Hypothalamus (tissue), 51 donors: Measurements from ENCODE around the gene NANOS3.
A peak's percentile ranks its signal among the peaks of the same experiment; 100 is the strongest.
"Not testable (repeated sequence)": the region's sequence is repeated elsewhere in the genome, so short reads cannot be mapped to it uniquely, and the experiment has no call there.

Experiments
- DNase-seq, 51 donors: peaks; one replicate each; lab custom pipeline; 2025; lab: John Stamatoyannopoulos, UW

NANOS3 gene

DNA sequence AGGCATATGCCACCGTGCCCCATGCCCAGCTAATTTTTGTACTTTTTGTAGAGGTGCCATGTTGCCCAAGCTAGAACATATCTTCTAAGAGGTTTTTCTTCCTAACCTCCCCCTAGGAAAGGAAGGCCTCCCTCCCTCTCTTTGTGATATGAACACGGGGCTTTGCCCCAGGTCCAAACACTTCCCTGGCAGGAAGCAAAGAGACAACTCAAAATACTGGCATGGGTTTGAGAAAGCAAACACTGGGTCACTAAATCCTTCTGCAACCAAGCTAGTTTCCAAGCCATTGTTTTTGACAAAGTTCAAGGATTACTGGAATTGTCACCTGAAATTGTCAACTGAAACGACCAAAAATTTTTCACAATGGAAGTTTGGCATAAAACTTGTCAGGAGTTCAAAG, 37.8 kb downstream of the NANOS3 start:
- DNase-seq: no peak

GRCh38 chr19:13917888-13918406, 41.0 kb downstream of the NANOS3 start:
- no peak for DNase-seq

- no peak for DNase-seq
Observed at GRCh38 chr19:13918726-13919411, 41.9 kb downstream of the NANOS3 start.

DNA sequence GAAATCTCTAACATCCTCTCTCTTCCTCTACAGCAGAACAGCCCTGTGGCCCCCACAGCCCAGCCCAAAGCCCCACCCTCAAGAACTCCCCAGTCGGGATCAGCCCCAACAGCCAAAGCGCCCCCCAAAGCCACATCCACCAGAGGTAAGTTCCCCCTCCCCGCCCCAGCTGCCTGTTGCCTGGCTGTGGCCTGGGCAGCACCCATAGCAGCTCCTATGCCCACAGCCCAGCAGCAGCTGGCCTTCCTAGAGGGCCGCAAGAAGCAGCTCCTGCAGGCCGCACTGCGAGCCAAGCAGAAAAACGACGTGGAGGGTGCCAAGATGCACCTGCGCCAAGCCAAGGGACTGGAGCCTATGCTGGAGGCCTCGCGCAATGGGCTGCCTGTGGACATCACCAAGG, 43.6 kb downstream of the NANOS3 start:
- DNase-seq: no peak

DNA sequence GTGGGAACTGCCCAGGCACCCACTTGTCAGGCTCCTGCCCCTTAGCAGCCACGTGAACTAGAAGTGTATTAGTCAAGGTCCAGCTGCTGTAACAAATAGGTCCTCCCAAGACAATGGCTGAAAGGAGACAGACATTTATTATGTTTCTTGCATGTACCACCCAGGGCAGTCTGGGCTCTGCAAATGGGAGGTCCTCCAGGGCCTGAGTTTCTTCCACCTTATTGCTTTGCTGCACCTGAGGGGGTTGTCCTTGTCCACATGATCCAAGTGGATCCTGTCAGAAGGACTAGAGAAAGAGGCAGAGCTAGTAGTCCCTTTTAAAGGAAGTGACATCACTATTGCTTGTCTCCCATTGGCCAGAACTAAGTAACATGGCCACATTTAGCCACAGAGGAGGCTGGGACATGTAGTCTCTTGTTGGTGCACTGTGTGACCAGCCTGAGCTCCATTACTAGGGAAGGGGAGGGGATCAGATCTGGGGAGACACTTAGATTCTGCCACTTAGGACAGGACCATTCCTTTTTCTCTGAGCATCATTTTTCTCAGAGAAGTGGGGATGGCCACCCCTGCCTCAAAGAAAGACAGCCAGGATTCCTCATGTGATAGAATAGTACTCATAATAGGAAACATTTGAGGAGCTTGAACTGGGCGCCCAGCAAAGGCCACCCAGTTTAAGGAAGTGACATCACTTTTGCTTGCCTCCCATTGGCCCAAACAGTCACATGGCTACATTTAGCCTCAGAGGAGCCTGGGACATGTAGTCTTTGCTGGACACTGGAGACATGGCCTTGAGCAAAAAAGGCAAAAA, 44.2 kb downstream of the NANOS3 start:
- DNase-seq: peak in 21 of 51 donors; percentile 2 to 50 (median 14)

GRCh38 chr19:13922118-13922517, 45.2 kb downstream of the NANOS3 start:
- DNase-seq: not testable (repeated sequence)

DNA sequence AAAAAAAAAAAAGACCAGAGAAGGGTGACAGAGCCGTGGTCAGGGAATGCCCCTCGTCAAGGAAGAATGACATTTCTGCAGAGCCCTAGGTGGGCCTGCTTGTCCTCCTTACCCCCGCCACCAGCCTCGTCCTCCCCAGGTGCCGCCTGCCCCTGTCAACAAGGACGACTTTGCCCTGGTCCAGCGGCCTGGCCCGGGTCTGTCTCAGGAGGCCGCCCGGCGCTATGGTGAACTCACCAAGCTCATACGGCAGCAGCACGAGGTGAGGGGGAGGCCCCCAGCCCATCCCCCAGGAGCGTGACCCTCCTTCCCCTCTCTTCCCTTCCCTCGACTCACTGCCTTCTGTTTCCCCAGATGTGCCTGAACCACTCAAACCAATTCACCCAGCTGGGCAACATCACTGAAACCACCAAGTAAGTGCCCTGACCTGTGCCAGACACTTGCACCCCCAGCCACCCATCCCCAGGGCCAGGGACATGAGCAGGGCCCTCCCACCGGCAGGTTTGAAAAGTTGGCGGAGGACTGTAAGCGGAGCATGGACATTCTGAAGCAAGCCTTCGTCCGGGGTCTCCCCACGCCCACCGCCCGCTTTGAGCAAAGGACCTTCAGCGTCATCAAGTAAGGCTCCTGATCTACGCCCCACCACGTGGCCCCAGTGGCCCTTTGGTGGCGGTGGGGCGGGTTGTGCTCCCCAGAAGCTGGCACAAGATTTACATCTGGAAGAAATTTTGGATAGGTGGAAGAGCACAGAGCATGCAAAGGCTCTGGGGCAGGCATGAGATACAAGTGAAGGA, 46.5 kb downstream of the NANOS3 start:
- DNase-seq: no peak

GRCh38 chr19:13926010-13926409, 49.1 kb downstream of the NANOS3 start:
- no peak for DNase-seq

- DNase-seq: no peak
Observed at GRCh38 chr19:13926715-13927114, 49.8 kb downstream of the NANOS3 start.

DNA sequence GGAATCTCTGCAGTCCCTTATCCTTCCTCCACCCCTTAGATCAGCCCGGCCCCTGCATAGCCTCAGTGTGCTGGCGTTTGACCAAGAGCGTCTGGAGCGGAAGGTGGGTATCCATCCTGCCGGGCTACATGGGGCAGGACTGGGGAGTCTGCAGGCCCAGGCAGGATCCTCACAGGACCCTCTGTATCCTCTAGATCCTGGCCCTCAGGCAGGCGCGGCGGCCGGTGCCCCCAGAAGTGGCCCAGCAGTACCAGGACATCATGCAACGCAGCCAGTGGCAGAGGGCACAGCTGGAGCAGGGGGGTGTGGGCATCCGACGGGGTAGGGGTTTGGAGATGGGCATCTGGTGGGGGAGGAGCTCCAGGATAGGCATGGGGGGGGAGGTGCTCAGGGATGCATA, 52.4 kb downstream of the NANOS3 start:
- DNase-seq: no peak

- no peak for DNase-seq
Observed at GRCh38 chr19:13929956-13930355, 53.0 kb downstream of the NANOS3 start.
